Uterus (tissue), 2 donors: ENCODE results near the gene LRRC40.

ENCODE experiments used
- CTCF ChIP-seq, 4 experiments: fragments of 200-600 bp in 2 of 4; fragments of 450-650 bp in 2 of 4; sonication (generic) in 2 of 4; IDR thresholded peaks; one replicate each; pipeline ENCODE4 v1.5.1; 2016 to 2019; ENCODE audit warnings: antibody characterized with exemption in 4 of 4, mild to moderate bottlenecking in 2 of 4, moderate library complexity in 1 of 4
- POLR2A ChIP-seq, 2 donors: fragments of 450-650 bp; IDR thresholded peaks; one replicate each; pipeline ENCODE4 v1.6.1; 2016; ENCODE audit warnings: antibody characterized with exemption in 2 of 2, mild to moderate bottlenecking in 1 of 2, moderate library complexity in 1 of 2

- TF ChIP-seq CTCF (IDR thresholded peaks at IDR 0.05), result no peak
- no peak for TF ChIP-seq POLR2A (IDR thresholded peaks at IDR 0.05)
Measured at GRCh38 chr1:70248729-70249128, 43.4 kb upstream of the LRRC40 start.
